Measurements from ENCODE around the gene BABAM2. TPM values are rescaled to one million over a fixed set of nuclear protein-coding genes. Genes with fewer than 3 reads are reported as not detected.

BABAM2 gene
- total RNA-seq, 2 experiments from 2014 or later = 45.2 to 53.2 TPM

DNA sequence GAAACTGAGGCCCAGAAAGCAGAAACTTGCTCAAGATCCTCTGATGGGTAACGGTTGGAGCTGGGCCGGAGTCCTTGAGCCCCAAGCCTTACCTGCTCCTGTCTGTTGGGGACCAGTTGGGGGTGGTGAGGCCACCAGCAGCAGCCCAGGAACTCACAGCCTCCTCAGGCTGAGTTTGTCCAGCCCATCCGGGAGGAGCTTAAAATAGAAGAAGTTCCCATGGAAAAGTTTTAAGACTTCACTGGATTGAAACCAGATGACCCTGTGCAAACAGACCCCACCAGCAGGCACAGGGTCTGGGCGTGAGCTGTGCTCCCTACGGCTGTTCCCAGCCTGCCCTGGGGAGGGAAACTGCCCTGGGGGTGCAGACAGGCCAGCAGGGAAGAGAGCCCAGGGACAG lies 461.6 kb downstream of the BABAM2 start:
- H3K4me3 Mint-ChIP-seq = no peak overlapping the region
- peak overlapping the region; percentile 68 for H3K27ac Mint-ChIP-seq
- DNase-seq = no peak
- no peaks in the 10 kb centered on the region for H3K9me3 Mint-ChIP-seq
- no peaks in the 10 kb centered on the region for H3K27me3 Mint-ChIP-seq
- no peaks in the 10 kb centered on the region for H3K36me3 Mint-ChIP-seq
- H3K4me1 Mint-ChIP-seq = peaks cover 23% of the 10 kb centered on the region

DNA sequence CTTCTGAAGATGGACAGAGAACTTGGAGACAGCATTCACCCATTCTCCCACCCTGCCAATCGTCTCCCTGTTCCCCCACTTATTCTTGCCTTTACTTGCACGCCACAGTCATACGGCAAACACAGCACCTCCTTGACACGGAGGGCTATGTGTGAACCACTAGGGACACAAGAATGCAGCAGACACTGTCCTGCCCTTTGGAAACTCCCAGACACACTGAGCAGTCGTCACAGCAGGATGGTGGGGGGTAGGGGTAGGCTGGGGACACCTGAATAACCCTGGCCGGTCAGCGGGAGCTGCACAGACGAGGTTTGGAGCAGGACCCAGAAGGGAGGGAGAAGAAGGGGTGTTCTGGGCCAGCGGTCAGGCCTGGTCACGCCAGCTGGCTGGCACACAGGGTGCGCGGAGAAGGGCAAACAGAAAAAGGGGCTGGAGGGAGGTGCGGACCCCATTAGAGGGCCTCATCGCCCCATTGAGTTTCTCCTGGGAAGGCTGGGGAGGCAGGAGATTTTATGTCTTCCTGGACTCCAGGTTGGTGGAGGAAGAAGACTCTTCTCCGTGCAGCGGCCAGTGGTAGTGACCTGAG lies 462.2 kb downstream of the BABAM2 start:
- Mint-ChIP-seq H3K27me3 (no peaks in the 10 kb centered on the region), H3K4me3 (no peak overlapping the region), H3K9me3 (no peaks in the 10 kb centered on the region), H3K36me3 (no peaks in the 10 kb centered on the region), H3K4me1 (peaks cover 19% of the 10 kb centered on the region), H3K27ac (no peak overlapping the region)
- no peak for DNase-seq

- Mint-ChIP-seq H3K4me3 (no peak overlapping the region), H3K27me3 (no peaks in the 10 kb centered on the region), H3K27ac (no peak overlapping the region), H3K9me3 (no peaks in the 10 kb centered on the region), H3K4me1 (peaks cover 33% of the 10 kb centered on the region), H3K36me3 (peaks cover 2% of the 10 kb centered on the region)
- DNase-seq = no peak
Observed at GRCh38 chr2:28354920-28355520, 464.5 kb downstream of the BABAM2 start.

DNA sequence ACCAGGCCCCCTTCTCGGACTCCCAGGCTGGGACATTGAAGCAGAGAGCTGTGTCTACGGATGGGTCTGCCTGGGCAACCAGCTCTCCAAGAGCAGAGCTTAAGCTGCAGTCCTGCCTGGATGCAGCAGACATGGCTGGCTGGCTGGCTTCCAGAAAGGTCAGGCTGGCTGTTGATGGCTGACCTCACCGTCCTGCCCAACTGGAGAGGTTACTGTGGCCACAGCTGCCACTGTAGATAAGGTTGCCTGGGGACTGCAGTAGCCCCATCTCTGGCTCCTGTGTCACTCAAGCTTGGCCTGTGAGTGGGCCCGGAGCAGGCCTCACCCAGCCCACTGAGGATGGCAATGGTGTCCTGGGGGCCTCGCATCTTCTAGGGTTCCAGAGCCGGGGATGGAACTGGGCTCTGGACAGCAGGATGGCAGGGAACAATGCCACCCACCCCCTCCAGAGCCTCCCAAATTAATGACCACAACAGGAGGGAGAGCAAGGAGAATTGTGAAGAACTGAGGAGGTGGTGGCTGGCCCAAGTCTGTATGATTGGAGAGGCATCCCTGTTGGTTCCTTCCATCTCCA lies 465.1 kb downstream of the BABAM2 start:
- Mint-ChIP-seq H3K4me1 (peaks cover 38% of the 10 kb centered on the region), H3K27me3 (no peaks in the 10 kb centered on the region), H3K4me3 (no peak overlapping the region), H3K36me3 (peaks cover 2% of the 10 kb centered on the region), H3K27ac (peak overlapping the region; percentile 34), H3K9me3 (no peaks in the 10 kb centered on the region)
- DNase-seq = no peak

- Mint-ChIP-seq H3K9me3 (no peaks in the 10 kb centered on the region), H3K4me3 (no peak overlapping the region), H3K27me3 (peaks cover 7% of the 10 kb centered on the region), H3K36me3 (peaks cover 2% of the 10 kb centered on the region), H3K4me1 (peaks cover 45% of the 10 kb centered on the region), H3K27ac (peak overlapping the region; percentile 34)
- no peak for DNase-seq
Observed at GRCh38 chr2:28356095-28356911, 465.8 kb downstream of the BABAM2 start.

DNA sequence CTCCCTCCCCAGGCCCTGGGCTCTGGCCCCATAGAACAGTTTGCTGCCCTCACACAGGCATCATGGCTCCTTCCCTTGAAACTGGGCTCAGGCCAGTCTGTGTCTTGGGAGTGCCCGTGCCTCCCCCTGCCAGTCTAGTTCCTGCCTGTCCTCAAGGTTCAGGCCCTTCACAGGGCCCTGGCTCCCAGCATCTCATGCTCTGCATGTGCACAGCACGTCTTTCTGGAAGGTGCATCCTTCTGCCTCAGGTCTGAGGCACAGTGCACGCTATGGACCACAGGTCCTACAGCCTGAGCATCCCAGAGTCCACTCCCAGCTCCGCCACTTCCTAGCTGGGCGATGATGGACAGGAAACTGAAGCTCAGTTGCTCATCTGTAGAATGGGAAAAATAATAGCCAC lies 466.5 kb downstream of the BABAM2 start:
- peaks cover 42% of the 10 kb centered on the region for H3K4me1 Mint-ChIP-seq
- peaks cover 10% of the 10 kb centered on the region for H3K27me3 Mint-ChIP-seq
- no peak for DNase-seq
- no peak overlapping the region for H3K27ac Mint-ChIP-seq
- H3K36me3 Mint-ChIP-seq = peaks cover 2% of the 10 kb centered on the region
- H3K4me3 Mint-ChIP-seq = no peak overlapping the region
- H3K9me3 Mint-ChIP-seq = no peaks in the 10 kb centered on the region

DNA sequence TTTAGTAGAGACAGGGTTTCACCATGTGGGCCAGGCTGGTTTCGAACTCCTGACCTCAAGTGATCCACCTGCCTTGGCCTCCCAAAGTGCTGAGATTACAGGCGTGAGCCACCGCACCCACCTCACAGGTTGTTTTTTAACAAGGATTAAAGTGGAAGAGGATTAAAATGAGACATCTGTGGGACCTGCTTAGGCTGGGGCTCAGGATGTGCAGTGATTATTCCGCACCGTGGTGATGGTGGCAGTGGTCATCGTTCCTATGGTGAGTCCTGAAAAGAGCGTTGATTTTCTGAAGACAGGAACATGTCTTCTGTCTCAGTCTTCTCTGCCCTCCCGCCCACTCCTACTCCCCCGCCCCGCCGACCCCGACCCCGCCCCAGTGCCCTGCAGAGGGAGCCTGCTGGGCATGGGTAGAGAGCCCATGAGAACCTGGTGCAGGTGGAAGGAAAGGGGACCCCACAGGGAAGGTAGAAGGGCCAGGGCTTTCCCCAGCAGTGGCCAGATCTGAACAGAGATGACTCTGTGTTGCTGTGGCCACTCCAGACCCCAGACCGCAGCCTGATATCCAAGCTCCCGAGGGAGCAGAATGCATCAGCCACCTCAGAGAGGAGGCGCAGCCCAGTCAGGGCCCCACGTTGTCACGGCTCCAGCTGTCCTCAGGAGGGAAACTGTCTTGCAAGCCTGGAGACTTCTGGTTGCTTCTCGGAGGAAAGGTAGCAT lies 467.6 kb downstream of the BABAM2 start:
- Mint-ChIP-seq H3K27me3 (peaks cover 16% of the 10 kb centered on the region), H3K9me3 (no peaks in the 10 kb centered on the region), H3K27ac (no peak overlapping the region), H3K4me3 (no peak overlapping the region), H3K4me1 (peaks cover 49% of the 10 kb centered on the region), H3K36me3 (peaks cover 2% of the 10 kb centered on the region)
- DNase-seq = no peak

GRCh38 chr2:28358668-28359201 lies 468.2 kb downstream of the BABAM2 start:
- H3K4me1 Mint-ChIP-seq = peaks cover 49% of the 10 kb centered on the region
- H3K27ac Mint-ChIP-seq = peak overlapping the region; percentile 85
- H3K4me3 Mint-ChIP-seq = peak overlapping the region; percentile 68
- peak; percentile 21 for DNase-seq
- H3K36me3 Mint-ChIP-seq = peaks cover 2% of the 10 kb centered on the region
- peaks cover 19% of the 10 kb centered on the region for H3K27me3 Mint-ChIP-seq
- no peaks in the 10 kb centered on the region for H3K9me3 Mint-ChIP-seq

DNA sequence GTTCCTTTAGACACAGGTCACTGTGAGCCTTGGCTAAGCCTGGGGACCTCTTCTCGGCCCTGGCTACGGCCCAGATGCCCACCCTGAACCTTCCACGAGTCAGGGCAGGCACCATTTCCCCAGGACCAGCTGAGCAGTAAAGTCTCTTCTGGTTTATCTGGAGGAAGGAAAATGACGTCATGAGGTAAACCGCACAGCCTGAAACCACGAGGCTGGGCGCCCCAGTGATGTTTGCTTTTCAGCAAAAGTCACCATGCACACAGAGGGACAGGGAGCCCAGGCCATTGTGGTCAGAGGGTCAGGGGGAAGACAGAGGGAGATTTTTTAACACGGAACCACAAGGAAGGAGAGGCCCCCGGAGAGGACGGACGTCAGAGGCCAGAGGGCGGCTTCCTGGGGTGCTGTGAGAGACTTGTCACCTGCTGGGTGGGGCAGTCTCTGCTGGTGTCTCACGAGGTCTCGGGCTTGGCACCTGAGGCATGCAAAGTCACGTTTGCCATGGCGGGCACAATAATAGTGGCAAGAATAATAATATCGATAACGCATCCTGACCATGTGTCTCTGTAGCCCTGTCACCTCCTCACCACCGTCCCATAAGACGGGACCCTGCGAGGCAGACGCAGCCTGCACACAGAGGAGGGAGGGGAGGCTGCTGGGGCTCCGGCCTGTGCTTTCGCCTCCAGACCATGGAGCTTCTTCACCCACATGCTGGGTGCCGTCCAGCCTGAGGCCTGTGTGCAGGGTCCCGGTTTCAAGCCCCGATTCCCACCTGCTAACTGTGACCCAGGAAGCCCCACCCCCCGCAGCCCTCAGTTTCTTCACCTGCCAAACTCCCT lies 468.9 kb downstream of the BABAM2 start:
- DNase-seq = peak; percentile 80
- Mint-ChIP-seq H3K9me3 (no peaks in the 10 kb centered on the region), H3K4me1 (peaks cover 53% of the 10 kb centered on the region), H3K27me3 (peaks cover 19% of the 10 kb centered on the region), H3K4me3 (peak overlapping the region; percentile 68), H3K27ac (peak overlapping the region; percentile 85), H3K36me3 (peaks cover 2% of the 10 kb centered on the region)

DNA sequence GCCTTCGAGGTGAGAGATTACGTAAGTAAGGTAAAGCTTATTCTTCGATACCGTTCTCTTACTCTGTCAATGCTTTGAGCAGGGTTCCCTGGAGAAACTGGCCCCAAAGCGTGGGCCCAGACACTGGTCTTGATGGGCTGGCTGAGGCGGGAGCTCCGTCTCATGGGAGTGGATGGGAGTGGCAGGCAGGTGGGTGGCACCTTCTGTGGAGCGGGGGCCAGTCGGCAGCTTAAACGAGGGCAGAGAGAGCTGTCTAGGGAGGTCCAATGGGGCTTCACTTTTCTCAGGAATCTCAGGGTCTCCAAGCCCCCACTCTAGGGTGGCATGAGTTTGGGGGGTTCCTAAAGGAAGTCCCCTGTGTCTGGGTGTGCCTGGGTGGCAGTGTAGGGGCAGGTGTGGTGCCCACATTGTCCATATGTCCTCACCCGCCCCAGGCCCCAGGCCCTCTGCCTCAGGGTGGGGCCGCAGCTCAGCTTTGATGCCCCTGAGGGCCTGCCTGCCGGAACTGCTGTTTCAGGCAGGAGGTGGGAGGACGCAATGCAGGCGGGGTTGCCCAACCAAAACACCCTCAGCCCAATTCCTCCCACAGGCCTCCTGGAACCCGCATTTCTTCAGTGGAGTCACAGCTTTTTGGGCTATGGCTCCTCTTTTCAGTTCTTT lies 469.7 kb downstream of the BABAM2 start:
- Mint-ChIP-seq H3K27me3 (peaks cover 19% of the 10 kb centered on the region), H3K4me1 (peaks cover 59% of the 10 kb centered on the region), H3K36me3 (peaks cover 2% of the 10 kb centered on the region), H3K27ac (peak overlapping the region; percentile 69), H3K4me3 (no peak overlapping the region), H3K9me3 (no peaks in the 10 kb centered on the region)
- DNase-seq = no peak

DNA sequence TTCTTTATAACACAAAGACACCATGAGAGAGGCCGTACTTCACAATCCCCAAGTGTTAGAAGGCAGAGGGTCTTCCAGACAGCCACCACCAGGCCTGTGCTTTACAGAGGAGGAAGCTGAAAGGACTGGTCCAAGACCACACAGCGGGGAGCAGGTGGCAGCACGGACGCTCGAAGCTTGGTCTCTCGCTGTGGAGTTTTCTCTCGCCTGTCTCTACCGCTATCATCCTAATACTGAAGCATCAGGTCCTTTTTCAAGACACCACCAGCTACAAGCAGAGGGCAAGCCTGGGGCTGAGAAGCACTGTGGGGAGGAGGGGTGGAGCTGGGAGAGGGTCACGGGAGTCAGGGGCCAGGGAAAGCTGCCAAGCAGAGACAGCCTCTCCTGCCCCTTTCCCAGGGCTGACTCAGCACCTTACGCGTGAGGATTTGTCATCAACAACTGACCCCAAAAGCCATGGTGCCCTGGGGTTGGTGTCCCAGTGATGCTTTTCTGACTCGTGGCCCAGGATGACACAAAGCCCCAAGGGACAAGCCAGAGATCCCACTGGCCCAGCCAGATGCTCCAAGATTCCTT lies 470.3 kb downstream of the BABAM2 start:
- Mint-ChIP-seq H3K4me1 (peaks cover 60% of the 10 kb centered on the region), H3K4me3 (no peak overlapping the region)

DNA sequence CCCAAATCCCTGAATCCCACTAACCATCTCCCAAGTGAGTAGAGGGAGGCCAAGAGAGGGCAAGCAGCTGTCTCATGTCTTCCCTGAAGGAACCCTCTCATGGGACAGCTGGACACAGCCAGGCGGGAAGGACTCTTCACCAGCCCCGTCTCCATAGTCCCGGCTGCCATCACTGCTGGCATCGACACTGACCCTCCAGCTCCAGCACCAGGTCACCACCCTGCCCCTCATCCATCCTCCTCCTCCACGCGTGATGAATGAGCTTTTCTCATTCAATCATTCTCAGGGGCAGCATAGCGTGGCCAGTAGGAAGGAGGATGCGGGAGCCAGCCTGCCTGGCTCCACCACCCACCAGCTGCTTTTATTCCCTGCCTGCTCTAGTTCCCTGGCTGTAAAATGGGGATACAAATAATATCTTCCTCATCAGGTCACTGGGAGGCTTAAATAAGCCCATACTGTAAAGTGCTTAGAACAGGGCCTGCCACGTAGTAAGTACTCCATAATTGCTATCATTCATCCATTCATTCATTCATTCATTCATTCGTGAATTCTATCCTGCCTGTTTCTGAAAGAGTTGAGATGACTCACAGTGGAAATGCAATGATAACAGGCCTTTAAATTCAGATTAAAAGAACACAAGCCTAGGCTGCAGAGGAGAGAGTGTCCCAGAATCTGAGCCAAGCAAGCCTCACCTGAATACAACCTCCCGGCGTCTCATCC lies 471.6 kb downstream of the BABAM2 start:
- Mint-ChIP-seq H3K4me1 (peaks cover 66% of the 10 kb centered on the region), H3K36me3 (peaks cover 2% of the 10 kb centered on the region), H3K4me3 (no peak overlapping the region), H3K27ac (no peak overlapping the region), H3K27me3 (peaks cover 19% of the 10 kb centered on the region), H3K9me3 (no peaks in the 10 kb centered on the region)
- no peak for DNase-seq

More for the DNA sequence above, 470.3 kb downstream of the BABAM2 start:
- peak overlapping the region; percentile 69 for H3K27ac Mint-ChIP-seq
- H3K36me3 Mint-ChIP-seq = peaks cover 2% of the 10 kb centered on the region
- no peak for DNase-seq
- peaks cover 19% of the 10 kb centered on the region for H3K27me3 Mint-ChIP-seq
- no peaks in the 10 kb centered on the region for H3K9me3 Mint-ChIP-seq

Data from activated naive CD8-positive, alpha-beta T cell treated with anti-CD3 and anti-CD28 coated beads for 36 hours (primary cell).